H1 (cell line): ENCODE data around the gene SOCS7.

Source experiments
- ATF3 ChIP-seq: IDR thresholded peaks from 2 replicates; pipeline ENCODE4 v1.6.1; 2011; ENCODE audit warnings: low read depth, mild to moderate bottlenecking, low read length; ENCODE audit not compliant: insufficient read depth
- CHD7 ChIP-seq: fragments of 300-600 bp; sonication (generic); IDR thresholded peaks from 2 replicates; pipeline ENCODE4 v1.7.1; 2012; ENCODE audit warnings: low read length, moderate library complexity, mild to moderate bottlenecking, inconsistent platforms; ENCODE audit not compliant: insufficient replicate concordance
- CTCF ChIP-seq, 3 experiments: IDR thresholded peaks; 1 replicate in 2 of 3; 2 replicates in 1 of 3; pipeline versions ENCODE4 v1.5.1 to v1.6.1; 2011; ENCODE audit warnings: low read length in 3 of 3, mild to moderate bottlenecking in 3 of 3, inconsistent platforms in 2 of 3, low read depth in 1 of 3, moderate library complexity in 1 of 3; ENCODE audit not compliant: insufficient read depth in 1 of 3; ENCODE audit errors: control extremely low read depth in 1 of 3
- EP300 ChIP-seq, 2 experiments: IDR thresholded peaks; 1 replicate in 1 of 2; 2 replicates in 1 of 2; pipeline ENCODE4 v1.6.1; 2011 to 2012; ENCODE audit warnings: low read depth in 2 of 2, low read length in 2 of 2, mild to moderate bottlenecking in 2 of 2, borderline replicate concordance in 1 of 2, inconsistent platforms in 1 of 2, moderate library complexity in 1 of 2
- EZH2 ChIP-seq: fragments of 200-600 bp; sonication (generic); IDR thresholded peaks from 2 replicates; pipeline ENCODE4 v1.7.1; 2012; ENCODE audit warnings: low read depth, mild to moderate bottlenecking, moderate library complexity, low read length, inconsistent platforms; ENCODE audit not compliant: severe bottlenecking
- HDAC2 ChIP-seq, 2 experiments: fragments of 300-600 bp in 1 of 2; sonication (generic) in 1 of 2; IDR thresholded peaks; 2 replicates each; pipeline ENCODE4 v1.6.1; 2011 to 2012; ENCODE audit warnings: low read depth in 2 of 2, low read length in 2 of 2, mild to moderate bottlenecking in 2 of 2, moderate library complexity in 2 of 2, borderline replicate concordance in 1 of 2, inconsistent platforms in 1 of 2
- POLR2A ChIP-seq, 2 experiments: IDR thresholded peaks; 1 replicate in 1 of 2; 2 replicates in 1 of 2; pipeline ENCODE4 v1.6.1; 2011; ENCODE audit warnings: low read depth in 2 of 2, low read length in 2 of 2, mild to moderate bottlenecking in 2 of 2; ENCODE audit errors: control extremely low read depth in 1 of 2
- RNF2 ChIP-seq: fragments of 200-900, 300-1000 bp; sonication (generic); IDR thresholded peaks from 2 replicates; pipeline ENCODE4 v1.7.1; 2016; ENCODE audit warnings: borderline replicate concordance, low read depth, mild to moderate bottlenecking, antibody characterized with exemption, low read length; ENCODE audit not compliant: poor library complexity, severe bottlenecking; ENCODE audit errors: missing control alignments
- ZNF274 ChIP-seq: IDR thresholded peaks from 2 replicates; pipeline ENCODE4 v1.7.0; 2012; ENCODE audit warnings: low read length, borderline replicate concordance; ENCODE audit errors: extremely low read depth

- TF ChIP-seq EZH2: no peak
- no peak for TF ChIP-seq RNF2
- TF ChIP-seq EP300 (IDR thresholded peaks at IDR 0.05; ENCODE audit: borderline replicate concordance in 1 of 2, low read depth in 2 of 2, low read length in 2 of 2): no peak; a peak in 1 of 3 replicates
- peak; percentile 87 to 97 (median 88) for TF ChIP-seq CTCF (IDR thresholded peaks at IDR 0.05; ENCODE audit: control extremely low read depth in 1 of 3, insufficient read depth in 1 of 3, low read depth in 1 of 3, low read length in 3 of 3)
- TF ChIP-seq ZNF274: no peak
- TF ChIP-seq POLR2A (IDR thresholded peaks at IDR 0.05; ENCODE audit: control extremely low read depth in 1 of 2, low read depth in 2 of 2, low read length in 2 of 2): no peak
- no peak for TF ChIP-seq CHD7
- no peak for TF ChIP-seq ATF3
- TF ChIP-seq HDAC2 (IDR thresholded peaks at IDR 0.05; ENCODE audit: borderline replicate concordance in 1 of 2, low read depth in 2 of 2, low read length in 2 of 2): peak in 1 of 2 experiments; percentile 87; a peak in 1 of 4 replicates
Observed at GRCh38 chr17:38349097-38349730, 2.4 kb upstream of the SOCS7 start.
